ENCODE results near the gene TRIM25.

GRCh38 chr17:56867948-56868376 lies 45.9 kb downstream of the TRIM25 start:
- no peak for TF ChIP-seq USF1 (IDR thresholded peaks at IDR 0.05)
- no peak for TF ChIP-seq TEAD4 (IDR thresholded peaks at IDR 0.05)
- TF ChIP-seq EP300 (IDR thresholded peaks at IDR 0.05; ENCODE audit: borderline replicate concordance): no peak
- no peak for TF ChIP-seq ZBTB7A (IDR thresholded peaks at IDR 0.05; ENCODE audit: low read depth)
- TF ChIP-seq YY1 (IDR thresholded peaks at IDR 0.05; ENCODE audit: low read depth): no peak
- TF ChIP-seq FOXM1 (IDR thresholded peaks at IDR 0.05; ENCODE audit: borderline replicate concordance, low read depth): no peak
